ENCODE data around the gene WHAMM.

GRCh38 chr15:82851306-82851850 lies 42.0 kb downstream of the WHAMM start:
- no peak for TF ChIP-seq CTCF (IDR thresholded peaks at IDR 0.05)
- no peak for TF ChIP-seq POLR2A (IDR thresholded peaks at IDR 0.05)
